ENCODE data around the gene JUP. TPM values are rescaled to one million over a fixed set of nuclear protein-coding genes. Genes with fewer than 3 reads are reported as not detected.

Gene JUP
- total and polyA plus RNA-seq, 2 of the 13 experiments (the other 11 are each of a cell fraction or from before 2014, with no cell fraction given) = 12.1 to 20.6 TPM

- TF ChIP-seq ZNF646 (CRISPR knock-in tag; IDR thresholded peaks at IDR 0.05) (no peak), FOXP1 (IDR thresholded peaks at IDR 0.05) (no peak), FOXP1 (CRISPR knock-in tag; IDR thresholded peaks at IDR 0.05) (no peak; the same call in 1 of the 2 replicates), PAF1 (CRISPR knock-in tag; IDR thresholded peaks at IDR 0.05) (no peak), EP300 (IDR thresholded peaks at IDR 0.05; ENCODE audit: low read depth in 2 of 2, low read length in 2 of 2) (peak; percentile 15 to 41; a peak in 1 of 4 replicates), EP300 (CRISPR knock-in tag; IDR thresholded peaks at IDR 0.05; ENCODE audit: borderline replicate concordance) (no peak), MXD1 (CRISPR knock-in tag; IDR thresholded peaks at IDR 0.05) (peak; percentile 92), IKZF1 (IDR thresholded peaks at IDR 0.05) (no peak), KLF12 (CRISPR knock-in tag; IDR thresholded peaks at IDR 0.05; ENCODE audit: borderline replicate concordance) (no peak; the same call in 1 of the 2 replicates), IKZF5 (CRISPR knock-in tag; IDR thresholded peaks at IDR 0.05) (peak; percentile 34), ZHX1 (CRISPR knock-in tag; IDR thresholded peaks at IDR 0.05; ENCODE audit: low read depth) (0 out of 2 replicates have a peak, but pooled peaks have one; percentile 76), PRMT3 (CRISPR knock-in tag; IDR thresholded peaks at IDR 0.05; ENCODE audit: borderline replicate concordance, low read depth) (peak; percentile 98; the same call in 1 of the 2 replicates), ZNF276 (CRISPR knock-in tag; IDR thresholded peaks at IDR 0.05; ENCODE audit: low read depth) (no peak), ZEB1 (IDR thresholded peaks at IDR 0.05; ENCODE audit: insufficient replicate concordance, low read depth) (no peak), MED13 (CRISPR knock-in tag; IDR thresholded peaks at IDR 0.05) (peak; percentile 74), NFE2L1 (CRISPR knock-in tag; IDR thresholded peaks at IDR 0.05; ENCODE audit: borderline replicate concordance) (0 out of 2 replicates have a peak, but pooled peaks have one; percentile 43)
Observed at GRCh38 chr17:41811549-41812380, 25.3 kb upstream of the JUP start, which contains the start of gene P3H4 (continued).
